ENCODE measurements around the gene CHSY3. TPM values are rescaled to one million over a fixed set of nuclear protein-coding genes. Genes with fewer than 3 reads are reported as not detected.
A peak's percentile ranks its signal among the peaks of the same experiment; 100 is the strongest.

The CHSY3 gene
- total RNA-seq, 1 experiment from 2014 or later: 11.8 TPM

DNA sequence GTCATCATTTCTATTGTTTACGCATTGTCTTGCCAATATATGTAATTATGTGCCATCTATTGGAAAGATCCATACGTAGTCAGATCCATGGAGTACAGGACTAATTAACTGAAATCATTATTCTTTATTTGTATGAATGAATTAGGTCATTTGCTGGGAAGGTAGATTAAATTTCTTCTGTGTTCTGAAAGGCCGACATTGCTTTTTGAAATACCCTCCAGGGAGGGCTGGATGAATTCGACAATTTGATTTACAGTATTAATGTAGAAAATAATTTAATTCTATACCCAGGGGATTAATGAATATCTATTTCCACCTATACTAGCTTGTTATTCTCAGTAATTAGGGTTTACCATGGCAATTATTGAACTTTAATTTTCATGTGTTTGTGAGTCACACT lies 117.6 kb downstream of the CHSY3 start:
- no peak for DNase-seq (ENCODE audit: low read depth)

DNA sequence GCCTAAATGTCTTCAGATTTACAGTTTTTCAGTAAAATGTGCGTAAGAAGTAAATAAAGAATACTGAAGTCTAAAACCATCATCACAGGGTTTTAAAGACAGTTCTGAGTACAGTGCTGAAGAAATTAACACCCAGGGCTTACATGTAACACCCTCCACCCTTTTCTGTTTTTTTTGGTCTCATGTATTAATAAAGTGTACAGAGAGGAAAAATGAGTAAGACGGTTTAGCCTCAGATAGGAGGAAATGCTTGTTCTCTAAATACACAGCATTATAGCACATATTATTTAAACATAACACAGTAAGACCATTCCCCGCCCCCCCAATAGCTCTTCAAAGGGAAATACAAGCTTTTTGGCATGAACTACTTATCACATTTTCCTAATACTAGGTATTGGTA lies 119.3 kb downstream of the CHSY3 start:
- DNase-seq (ENCODE audit: low read depth): no peak

DNA sequence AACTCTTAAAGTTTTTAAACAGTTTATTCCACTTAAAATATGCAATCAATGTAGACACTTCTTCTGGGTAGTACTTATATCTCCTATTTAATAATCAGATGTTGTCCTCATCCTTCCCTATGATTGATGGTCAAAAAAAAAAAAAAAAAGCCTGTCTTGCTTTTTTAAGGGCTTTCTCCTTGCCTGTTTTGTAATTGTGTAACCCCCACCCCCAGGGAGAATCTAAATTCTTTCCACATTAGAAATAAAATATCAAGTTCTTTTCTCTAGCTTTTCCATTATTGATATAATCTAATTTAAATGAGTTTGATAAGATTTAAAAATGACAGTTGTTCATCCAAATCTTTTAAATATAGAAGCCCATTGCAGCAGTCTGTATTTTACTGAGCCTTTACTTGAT lies 119.7 kb downstream of the CHSY3 start:
- DNase-seq (ENCODE audit: low read depth): no peak

DNA sequence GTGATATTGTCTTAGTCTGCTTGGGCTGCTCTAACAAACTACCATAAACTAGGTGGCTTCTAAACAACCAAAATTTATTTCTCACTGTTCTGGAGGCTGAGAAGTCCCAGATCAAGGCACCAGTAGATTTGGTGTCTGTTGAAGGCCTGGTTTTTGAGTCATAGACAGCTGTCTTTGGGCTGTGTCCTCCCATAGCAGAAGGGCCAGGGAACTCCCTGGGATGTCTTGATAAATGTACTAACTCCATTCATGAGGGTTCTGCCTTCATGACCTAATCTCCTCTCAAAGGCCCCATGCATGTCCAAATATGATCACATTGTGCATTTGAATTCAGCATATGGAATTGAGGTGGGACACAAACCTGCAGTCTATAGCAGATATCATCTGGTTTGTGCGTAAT lies 121.2 kb downstream of the CHSY3 start:
- no peak for DNase-seq (ENCODE audit: low read depth)

DNA sequence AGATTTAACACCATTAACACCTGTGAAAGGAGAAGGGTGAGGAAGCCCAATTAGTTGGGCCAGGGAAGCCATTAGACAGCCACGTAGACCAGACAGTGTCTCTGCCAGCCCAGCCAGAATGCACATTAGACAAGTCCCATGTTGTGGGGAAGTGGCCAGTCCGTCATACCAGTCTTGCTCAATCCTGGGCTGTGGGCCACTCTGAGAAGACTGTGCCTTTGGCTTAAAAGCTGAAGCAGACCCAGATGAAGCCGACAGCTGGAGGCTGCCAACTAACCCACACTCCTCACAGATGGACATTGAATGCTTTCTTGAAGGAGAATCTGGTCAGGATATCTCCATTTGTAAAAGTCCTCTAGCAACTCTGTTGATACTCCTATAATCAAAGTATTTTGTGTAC lies 128.5 kb downstream of the CHSY3 start:
- DNase-seq (ENCODE audit: low read depth): no peak

DNA sequence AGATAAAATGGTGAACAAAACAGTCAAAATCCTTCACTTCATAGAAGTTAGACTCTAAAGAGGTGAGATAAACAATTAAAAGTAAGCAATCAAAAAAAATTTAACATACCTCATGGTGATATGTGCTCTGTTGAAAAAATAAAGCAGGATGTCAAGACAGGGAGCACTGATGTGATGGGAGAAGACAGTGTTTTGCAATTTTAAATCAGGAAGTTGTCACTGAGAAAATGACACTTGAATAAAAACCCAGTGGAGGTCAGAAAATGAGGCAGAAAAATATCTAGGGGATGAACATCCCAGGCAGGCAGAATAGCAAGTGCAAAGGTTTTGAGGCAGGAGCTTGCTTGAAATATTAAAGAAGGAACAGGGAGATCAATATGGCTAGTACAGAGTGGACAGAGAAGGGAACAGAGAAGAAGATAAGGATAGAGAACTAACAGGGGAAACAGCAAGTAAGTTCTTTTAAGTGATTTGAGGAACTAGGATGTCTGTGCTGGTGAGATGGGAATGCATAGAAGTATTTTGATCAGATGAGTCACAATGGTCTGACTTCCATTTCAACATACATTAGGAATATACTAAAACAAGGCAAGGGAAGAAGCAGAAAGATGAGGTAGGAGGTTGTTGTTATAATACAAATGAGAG lies 130.4 kb downstream of the CHSY3 start:
- peak; percentile 56 for DNase-seq (ENCODE audit: low read depth)

DNA sequence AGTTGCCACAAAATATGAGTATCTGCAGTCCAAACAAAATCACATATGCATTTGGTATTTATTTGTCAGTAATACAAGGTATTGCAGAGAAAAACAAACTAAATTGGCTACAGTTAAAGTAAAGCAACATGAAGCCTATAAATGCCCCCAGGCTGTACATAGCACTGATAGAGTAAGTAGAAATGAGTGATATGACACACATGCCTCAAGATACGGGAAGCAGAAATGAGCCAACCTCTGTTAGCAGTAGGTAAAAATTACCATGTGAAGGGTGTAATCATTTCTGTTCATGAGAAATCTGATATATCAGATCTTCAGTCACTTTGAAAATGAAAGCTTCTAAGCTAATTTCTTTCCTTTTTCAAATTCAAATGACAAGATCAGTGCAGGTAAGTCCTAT lies 131.1 kb downstream of the CHSY3 start:
- no peak for DNase-seq (ENCODE audit: low read depth)

DNA sequence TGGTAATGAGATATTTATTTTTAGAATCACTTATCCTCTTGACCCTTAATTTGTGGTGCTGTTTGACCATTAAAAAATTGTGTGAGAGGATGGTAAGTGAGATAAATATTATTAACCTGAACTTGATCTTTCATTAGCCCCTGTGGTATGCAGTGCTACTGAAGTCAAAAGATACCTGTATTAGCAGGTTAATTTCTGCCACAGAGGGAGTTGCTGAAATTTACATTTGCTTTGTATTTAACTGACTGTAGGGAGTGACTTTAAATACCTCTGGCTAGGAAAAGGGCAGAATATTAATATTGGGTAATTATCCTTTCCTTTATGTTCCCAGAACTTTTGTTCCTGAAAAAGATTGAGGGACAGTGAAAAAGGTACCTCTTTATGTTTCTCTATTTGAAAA lies 133.6 kb downstream of the CHSY3 start:
- DNase-seq (ENCODE audit: low read depth): no peak

DNA sequence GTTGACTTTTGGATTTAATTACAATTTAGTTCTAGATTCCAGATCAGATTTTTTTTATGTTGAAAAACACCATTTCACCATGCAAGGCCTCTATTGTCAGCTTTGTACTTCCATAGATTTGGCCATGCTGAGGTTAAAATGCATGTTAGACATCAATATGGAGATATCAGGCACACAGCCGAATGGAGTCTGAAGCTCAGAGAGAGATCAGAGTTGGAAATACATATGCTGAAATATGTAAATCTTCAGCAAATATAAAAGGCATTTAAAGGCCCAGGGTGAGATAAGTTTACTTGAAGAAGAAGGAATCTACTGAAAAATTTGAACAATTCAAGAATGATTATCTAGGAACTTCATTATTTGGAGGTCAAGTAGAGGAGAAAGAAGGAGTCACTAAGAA lies 139.6 kb downstream of the CHSY3 start:
- no peak for DNase-seq (ENCODE audit: low read depth)

DNA sequence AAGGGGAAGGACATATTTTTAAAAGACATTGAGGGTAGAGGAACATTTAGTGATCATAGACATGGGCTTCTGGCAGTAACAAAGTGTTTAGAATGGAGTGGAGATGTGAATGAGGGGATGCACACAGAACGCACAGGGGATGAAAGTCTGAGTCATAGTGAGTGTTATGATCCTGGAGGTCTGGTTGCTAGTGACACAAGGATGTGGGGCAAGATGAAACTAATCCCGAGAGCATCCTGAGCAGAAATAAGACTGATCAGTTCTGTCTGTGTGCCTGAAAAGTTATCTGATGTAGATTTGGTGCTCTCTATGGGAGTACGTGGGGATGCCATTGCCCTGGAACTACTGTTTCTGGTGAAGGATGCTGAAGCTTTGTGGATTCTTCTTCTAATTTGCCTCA lies 141.1 kb downstream of the CHSY3 start:
- peak; percentile 83 for DNase-seq (ENCODE audit: low read depth)

DNA sequence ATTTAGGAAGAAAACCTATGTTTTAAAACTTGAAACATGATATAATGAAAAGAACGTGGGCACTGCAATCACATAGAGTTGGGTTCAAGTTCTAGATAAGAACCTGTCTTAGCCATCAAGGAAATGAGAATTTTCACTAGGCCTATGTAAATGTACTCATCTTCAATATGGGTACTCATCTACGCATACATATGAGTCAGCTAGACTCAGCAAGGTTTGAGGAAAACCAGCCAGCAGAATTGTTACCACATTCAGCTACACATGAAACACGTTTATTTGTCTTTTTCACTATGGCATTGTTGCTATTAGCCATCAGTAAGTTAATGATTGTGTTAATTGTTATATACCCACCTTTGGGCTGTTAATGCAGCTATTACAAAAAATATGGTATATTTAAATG lies 146.3 kb downstream of the CHSY3 start:
- peak; percentile 6 for DNase-seq (ENCODE audit: low read depth)

DNA sequence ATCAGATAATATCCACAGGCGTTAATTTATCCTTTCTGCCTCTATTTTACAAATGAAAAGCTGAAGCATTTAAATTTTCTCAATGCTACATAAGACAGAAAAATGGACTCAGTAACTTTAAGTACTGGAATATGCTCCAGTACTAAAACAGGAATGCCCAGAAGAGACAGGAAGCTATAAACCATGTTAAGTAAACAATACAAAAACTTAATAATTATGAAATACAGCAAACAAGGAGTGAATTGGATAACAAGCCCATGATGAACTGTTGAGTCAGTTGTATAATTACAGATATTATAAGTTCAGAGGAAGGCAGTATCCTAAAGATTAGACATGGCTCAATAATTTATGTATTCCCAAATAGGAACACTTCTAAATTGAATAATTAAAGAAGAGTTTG lies 148.5 kb downstream of the CHSY3 start:
- no peak for DNase-seq (ENCODE audit: low read depth)

DNA sequence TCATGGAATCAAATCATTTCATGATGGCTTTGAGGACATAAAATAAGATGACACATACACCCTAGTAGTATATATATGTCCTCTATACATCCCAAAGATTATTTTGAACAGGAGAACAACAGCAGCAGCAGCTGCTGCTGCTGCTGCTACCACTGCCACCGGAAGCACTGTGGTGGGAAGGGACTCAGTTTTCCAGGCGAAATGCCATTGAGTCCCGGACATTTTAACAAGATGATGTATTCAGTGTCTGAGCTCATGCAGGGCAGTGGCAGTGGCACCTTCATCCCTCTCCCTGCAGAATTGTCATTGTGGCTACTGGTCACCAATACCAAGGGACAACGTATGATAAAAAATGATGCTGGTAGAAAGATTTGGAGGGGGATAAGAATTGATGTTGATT lies 151.3 kb downstream of the CHSY3 start:
- DNase-seq (ENCODE audit: low read depth): no peak

DNA sequence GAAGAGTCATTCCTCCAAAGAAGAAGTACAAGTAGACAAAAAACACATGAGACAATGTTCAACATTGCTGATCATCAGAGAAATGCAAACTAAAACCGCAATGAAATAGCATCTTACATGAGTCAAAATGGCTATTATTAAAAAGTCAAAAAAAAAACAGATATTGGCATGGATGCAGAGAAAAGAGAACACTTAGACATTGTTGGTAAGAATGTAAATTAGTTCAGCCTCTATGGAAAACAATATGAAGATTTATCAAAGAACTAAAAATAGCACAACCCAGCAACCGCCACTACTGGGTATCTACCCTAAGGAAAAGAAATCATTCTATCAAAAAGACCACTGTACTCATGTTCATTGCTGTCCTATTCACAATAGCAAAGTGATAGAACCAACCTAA lies 157.5 kb downstream of the CHSY3 start:
- no peak for DNase-seq (ENCODE audit: low read depth)

DNA sequence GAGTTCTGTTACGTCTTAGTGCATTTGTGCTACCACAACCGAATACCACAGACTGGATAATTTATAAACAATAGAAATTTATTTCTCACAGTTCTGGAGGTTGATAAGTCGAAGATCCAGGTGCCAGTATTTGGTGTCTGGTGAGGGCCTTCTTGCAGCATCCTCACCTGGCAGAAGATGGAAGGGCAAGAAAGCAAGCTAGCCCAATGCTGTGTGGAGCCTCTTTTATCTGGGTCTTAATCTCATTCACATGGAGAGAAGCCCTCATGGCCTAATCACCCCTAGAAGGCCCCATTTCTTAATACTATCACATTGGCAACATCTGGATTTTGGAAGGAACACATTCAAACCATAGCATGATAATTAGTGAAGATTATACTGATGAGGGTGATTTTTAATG lies 159.3 kb downstream of the CHSY3 start:
- no peak for DNase-seq (ENCODE audit: low read depth)

DNA sequence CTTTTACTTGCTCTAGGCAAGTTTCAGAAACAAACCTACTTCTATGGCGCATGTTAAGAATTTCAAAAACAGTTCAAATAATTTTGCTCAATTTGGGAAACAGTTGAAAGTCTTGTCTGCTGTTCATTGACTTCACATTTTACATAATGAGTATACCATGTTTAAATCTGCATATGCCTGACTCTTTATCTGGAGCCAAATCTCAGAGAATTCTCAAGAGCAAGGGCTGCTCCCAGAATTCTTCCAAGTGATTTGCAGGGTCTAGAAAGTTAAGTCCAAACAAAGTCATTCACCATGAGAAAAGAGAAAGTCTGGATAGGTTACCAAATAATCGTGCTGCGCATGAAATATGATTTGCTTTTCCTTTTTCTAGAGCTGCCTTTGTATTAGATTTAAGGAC lies 160.2 kb downstream of the CHSY3 start:
- no peak for DNase-seq (ENCODE audit: low read depth)

DNA sequence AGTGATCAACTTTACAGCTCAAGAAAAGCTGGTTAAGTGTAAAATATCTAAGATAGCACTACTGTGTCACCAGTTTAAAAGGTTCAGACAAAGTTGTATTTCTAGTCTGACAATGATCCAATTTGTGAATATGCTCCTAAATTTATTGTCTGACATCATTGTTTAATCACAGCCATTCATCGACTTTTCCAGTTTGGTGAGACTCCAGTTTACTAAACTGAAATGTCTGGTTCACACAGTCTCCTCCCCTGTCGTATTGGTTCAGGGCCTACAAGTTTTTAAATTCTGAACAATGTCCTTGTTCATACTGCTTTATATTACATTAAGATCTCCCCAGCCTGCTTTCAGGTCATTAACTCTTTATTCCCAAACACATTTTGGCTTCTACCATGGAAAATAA lies 161.4 kb downstream of the CHSY3 start:
- no peak for DNase-seq (ENCODE audit: low read depth)

DNA sequence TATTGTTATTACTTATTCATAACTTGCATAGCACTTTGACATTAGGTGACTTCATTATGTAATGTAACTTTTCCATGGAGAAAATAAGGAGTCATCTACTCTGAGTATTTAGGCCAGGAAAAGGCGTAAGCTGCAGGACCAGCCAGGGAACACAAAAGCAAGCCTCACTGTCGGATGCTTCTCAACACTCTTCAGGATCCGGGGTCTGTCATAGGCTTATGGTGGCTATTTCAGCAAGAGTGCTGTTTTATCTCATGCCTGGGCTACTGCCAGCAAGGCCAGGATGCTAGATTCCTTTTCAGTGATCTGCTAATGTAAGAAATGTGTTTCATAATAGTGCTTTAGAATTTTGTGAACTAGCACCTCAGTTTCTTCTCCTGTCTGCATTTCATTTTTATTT lies 162.4 kb downstream of the CHSY3 start:
- DNase-seq (ENCODE audit: low read depth): no peak

DNA sequence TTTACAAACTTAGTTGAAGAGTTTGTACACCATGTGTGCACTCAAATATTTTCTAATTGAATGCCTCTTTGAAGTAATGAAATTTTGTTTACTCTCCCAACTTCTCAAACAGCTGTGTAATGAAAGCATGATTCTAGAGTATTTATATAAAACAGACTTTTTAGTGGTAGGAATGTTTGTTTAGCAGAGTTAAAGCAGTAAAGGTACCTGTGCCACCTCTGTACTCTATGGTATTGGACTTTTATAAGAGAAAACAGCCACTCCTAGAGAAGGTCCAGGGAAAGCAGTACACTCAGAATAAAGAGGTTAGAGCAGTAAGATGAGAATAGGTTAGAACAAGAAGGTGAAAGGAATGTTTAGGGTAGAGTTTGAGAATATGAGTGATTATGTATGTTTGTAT lies 163.1 kb downstream of the CHSY3 start:
- DNase-seq (ENCODE audit: low read depth): no peak

DNA sequence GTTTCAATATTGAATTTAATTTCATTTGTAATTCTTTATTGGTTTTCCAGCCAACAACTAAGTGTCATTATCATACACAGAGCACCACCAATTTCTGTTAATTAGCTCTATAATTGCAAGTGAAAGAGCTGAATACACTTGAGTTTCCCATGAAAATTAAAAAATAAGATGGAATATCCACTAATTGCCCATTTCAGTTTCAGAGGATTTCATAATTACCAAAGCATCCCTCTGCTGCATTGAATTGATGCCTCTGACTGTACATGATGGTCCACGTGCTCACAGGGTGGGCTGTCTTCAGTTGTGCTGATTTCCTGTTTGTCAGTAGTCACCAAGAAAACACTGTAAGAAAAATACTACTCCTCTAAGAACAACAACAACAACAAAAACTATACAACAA lies 163.8 kb downstream of the CHSY3 start:
- DNase-seq (ENCODE audit: low read depth): no peak

DNA sequence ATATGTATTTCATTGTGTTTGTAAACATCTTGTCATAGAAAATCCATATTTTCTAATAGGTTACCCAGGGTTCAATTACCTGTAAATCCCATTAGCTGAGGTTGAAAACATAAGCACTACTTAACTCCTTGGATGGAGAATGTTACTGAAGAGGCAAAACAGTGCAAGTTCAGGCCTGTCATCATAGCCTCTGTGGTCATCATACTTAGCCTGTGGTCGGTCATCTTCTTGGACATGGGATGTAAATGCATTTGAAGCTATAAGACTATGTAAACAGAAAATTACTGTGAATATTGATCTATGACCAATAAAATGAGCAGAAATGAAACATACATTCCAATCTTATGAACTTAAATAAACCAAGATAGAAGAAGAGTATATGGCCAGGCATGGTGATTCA lies 164.7 kb downstream of the CHSY3 start:
- DNase-seq (ENCODE audit: low read depth): no peak

DNA sequence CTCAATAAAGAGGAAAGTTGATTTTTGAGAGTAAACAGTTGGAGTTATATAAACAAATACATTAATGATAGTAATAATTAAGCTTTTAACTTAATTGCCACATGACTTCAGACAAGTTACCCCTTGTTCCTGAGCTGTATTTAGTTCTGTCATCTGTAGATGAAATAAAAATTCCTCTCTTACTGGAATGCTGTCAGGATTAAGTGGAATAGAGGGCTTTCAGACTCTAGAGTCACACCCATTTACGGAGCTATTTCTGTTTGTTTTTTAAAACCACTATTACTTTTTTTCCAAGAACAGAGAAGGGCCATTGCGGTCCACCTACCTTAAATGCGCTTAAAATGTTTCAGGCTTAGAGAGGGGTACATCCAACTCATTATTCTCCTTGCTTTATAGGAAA lies 170.6 kb downstream of the CHSY3 start:
- DNase-seq (ENCODE audit: low read depth): no peak

DNA sequence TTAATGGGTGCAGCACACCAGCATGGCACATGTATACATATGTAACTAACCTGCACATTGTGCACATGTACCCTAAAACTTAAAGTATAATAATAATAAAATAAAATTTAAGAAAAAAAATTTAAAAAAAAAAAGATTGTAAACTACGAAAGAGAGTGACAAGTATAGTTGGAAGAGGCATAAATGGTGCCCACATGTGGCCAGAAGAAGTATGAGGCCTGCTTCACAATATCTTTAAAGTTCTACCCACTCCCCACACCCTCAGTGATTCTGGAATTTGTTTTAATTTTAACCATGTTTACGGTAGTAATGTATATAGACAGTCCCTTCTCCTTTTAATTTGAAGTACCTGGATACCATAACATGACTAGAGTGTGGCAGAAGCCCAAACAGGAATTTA lies 172.7 kb downstream of the CHSY3 start:
- no peak for DNase-seq (ENCODE audit: low read depth)

DNA sequence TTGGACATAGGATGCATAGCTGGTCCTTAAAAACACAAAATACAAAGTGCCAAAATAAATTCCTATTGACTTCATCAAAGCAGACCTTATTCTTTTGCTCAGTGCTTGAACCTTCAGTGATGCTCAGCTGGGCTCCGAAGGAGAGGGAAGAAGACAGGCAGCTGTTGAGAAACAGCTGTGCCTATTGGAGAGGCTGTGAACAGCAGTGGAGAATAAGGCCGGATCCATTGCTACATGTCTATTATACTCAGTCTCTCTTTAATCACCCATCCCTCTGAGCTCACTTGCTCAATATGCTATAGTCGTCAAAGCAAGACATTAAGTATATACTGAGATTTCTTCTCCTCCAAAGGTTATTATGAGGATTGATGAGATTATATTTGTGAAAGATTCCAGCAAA lies 174.4 kb downstream of the CHSY3 start:
- DNase-seq (ENCODE audit: low read depth): no peak
